Measurements from ENCODE around the gene UHMK1. TPM values are rescaled to one million over a fixed set of nuclear protein-coding genes. Genes with fewer than 3 reads are reported as not detected.

The UHMK1 gene
- total and polyA plus RNA-seq, 7 donors, result 11.4 to 34.6 (median 24.9) TPM

DNA sequence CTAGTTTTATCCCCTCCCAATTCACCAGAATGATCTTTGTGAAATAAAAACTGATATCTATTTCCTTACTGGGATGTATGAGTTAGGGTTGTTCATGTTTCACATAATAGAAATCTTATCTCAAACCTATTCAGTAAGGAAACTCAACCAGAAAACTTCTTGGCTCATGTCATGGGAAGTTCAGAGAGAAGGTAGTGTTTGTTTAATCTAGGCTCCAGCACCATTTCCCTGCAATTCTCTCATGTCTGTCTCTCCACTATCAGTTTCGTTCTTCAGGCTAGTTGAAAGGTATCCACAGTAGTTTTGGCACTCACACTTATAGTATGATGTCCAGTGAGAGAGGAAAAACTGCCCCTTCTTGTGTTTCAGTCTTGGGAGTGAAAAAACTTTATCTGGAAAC lies 34.6 kb upstream of the UHMK1 start:
- DNase-seq, result no peak
- Histone ChIP-seq H3K27ac (no peak overlapping the region), H3K36me3 (no peaks in the 10 kb centered on the region), H3K4me1 (no peaks in the 10 kb centered on the region), H3K9me3 (no peaks in the 10 kb centered on the region), H3K27me3 (no peaks in the 10 kb centered on the region), H3K4me3 (no peak overlapping the region)
- WGBS, 2 donors, result 10 to 43% methylated on average over 1 of the region's 1 CpG
- intact Hi-C loops (cut with DNase I), result no loop called here
- TF ChIP-seq POLR2AphosphoS5 (IDR thresholded peaks at IDR 0.05) (no peak), CTCF (IDR thresholded peaks at IDR 0.05) (no peak), POLR2A (IDR thresholded peaks at IDR 0.05) (no peak), EP300 (IDR thresholded peaks at IDR 0.05) (no peak)

DNA sequence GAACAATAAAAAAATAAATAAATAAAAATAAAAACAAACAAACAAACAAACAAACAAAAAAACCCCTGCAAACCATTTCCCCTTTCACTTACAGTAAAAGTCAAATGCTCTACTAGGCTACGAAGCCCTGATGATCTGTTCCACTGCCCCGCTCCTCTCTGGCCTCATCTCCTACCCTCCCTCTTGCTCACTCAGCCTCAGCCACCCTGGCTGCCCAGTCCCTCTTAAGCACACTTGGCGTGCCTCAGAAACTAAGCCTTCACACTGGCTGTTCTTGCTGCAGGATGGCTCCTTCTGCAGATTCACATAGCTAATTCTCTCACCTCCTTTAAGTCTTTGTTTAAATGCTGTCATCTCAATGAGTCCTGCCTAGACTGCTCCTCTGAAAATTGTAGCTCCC lies 30.8 kb upstream of the UHMK1 start:
- no peaks in the 10 kb centered on the region for H3K27me3 ChIP-seq
- no peak overlapping the region for H3K4me3 ChIP-seq
- H3K27ac ChIP-seq, result no peak overlapping the region
- WGBS, 2 donors, result 88 to 91% methylated on average over 3 of the region's 3 CpGs
- H3K36me3 ChIP-seq, result no peaks in the 10 kb centered on the region
- no peaks in the 10 kb centered on the region for H3K4me1 ChIP-seq
- DNase-seq, result no peak
- intact Hi-C loops (cut with DNase I), result no loop called here
- no peaks in the 10 kb centered on the region for H3K9me3 ChIP-seq
- TF ChIP-seq POLR2AphosphoS5 (IDR thresholded peaks at IDR 0.05), result no peak
- no peak for TF ChIP-seq POLR2A (IDR thresholded peaks at IDR 0.05)
- no peak for TF ChIP-seq EP300 (IDR thresholded peaks at IDR 0.05)
- no peak for TF ChIP-seq CTCF (IDR thresholded peaks at IDR 0.05)

GRCh38 chr1:162470216-162470615 lies 27.4 kb upstream of the UHMK1 start:
- Histone ChIP-seq H3K9me3 (no peaks in the 10 kb centered on the region), H3K27ac (no peak overlapping the region), H3K4me3 (no peak overlapping the region), H3K4me1 (no peaks in the 10 kb centered on the region), H3K27me3 (no peaks in the 10 kb centered on the region), H3K36me3 (no peaks in the 10 kb centered on the region)
- intact Hi-C loops (cut with DNase I), result no loop called here
- no peak for DNase-seq
- TF ChIP-seq POLR2AphosphoS5 (IDR thresholded peaks at IDR 0.05) (no peak), POLR2A (IDR thresholded peaks at IDR 0.05) (no peak), CTCF (IDR thresholded peaks at IDR 0.05) (no peak), EP300 (IDR thresholded peaks at IDR 0.05) (no peak)
- WGBS, 2 donors, result 78 to 85% methylated on average over 2 of the region's 2 CpGs

DNA sequence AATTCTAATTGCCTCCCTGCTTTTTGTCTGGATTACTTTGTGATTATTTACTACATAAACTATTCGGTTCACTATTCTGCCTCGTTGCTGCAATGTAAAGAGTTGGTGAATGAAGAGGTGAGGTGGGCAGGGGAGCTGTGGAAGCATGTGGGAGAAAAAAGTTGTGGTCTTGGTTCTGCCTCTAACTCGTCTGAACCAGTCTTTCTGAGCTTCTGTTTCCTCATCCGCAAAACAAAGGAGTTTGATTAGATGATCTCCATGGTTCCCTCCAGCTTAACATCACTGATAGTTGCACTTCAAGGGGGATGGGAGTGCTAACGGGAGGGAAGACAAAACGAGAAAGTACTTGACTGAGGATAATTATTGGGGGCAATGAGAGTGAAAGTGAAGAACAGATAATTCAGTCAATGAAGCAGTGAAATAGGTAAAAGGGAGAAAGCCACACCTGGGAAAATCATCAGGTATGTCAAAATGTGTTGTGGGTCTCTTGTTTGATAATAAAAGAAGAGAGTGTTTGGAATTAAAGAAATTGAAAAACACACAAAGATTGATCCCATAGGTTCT lies 26.2 kb upstream of the UHMK1 start:
- intact Hi-C loops (cut with DNase I), result no loop called here
- Histone ChIP-seq H3K27ac (no peak overlapping the region), H3K4me3 (no peak overlapping the region), H3K9me3 (peaks cover 0 to 2% (median under 1%) of the 10 kb centered on the region in 4 donors), H3K27me3 (no peaks in the 10 kb centered on the region), H3K4me1 (no peaks in the 10 kb centered on the region), H3K36me3 (no peaks in the 10 kb centered on the region)
- 57 to 63% methylated on average over 6 of the region's 6 CpGs for WGBS, 2 donors
- no peak for DNase-seq
- TF ChIP-seq POLR2A (IDR thresholded peaks at IDR 0.05) (no peak), CTCF (IDR thresholded peaks at IDR 0.05) (no peak), EP300 (IDR thresholded peaks at IDR 0.05) (no peak), POLR2AphosphoS5 (IDR thresholded peaks at IDR 0.05) (no peak)

GRCh38 chr1:162475089-162475488 lies 22.5 kb upstream of the UHMK1 start:
- WGBS, 2 donors, result 82 to 88% methylated on average over 2 of the region's 2 CpGs
- H3K4me1 ChIP-seq, result no peaks in the 10 kb centered on the region
- no peak for DNase-seq
- intact Hi-C loops (cut with DNase I), result no loop called here
- H3K4me3 ChIP-seq, result no peak overlapping the region
- peaks cover 0 to 6% (median 5%) of the 10 kb centered on the region in 4 donors for H3K9me3 ChIP-seq
- no peaks in the 10 kb centered on the region for H3K36me3 ChIP-seq
- H3K27me3 ChIP-seq, result no peaks in the 10 kb centered on the region
- no peak for TF ChIP-seq POLR2A (IDR thresholded peaks at IDR 0.05)
- H3K27ac ChIP-seq, result no peak overlapping the region
